ENCODE results near the gene CROCC2. TPM values are rescaled to one million over a fixed set of nuclear protein-coding genes. Genes with fewer than 3 reads are reported as not detected.
A peak's percentile ranks its signal among the peaks of the same experiment; 100 is the strongest.

Gene CROCC2
- total and polyA plus RNA-seq, 2 donors from 2014 or later: 0.13 TPM; not detected in 1

DNA sequence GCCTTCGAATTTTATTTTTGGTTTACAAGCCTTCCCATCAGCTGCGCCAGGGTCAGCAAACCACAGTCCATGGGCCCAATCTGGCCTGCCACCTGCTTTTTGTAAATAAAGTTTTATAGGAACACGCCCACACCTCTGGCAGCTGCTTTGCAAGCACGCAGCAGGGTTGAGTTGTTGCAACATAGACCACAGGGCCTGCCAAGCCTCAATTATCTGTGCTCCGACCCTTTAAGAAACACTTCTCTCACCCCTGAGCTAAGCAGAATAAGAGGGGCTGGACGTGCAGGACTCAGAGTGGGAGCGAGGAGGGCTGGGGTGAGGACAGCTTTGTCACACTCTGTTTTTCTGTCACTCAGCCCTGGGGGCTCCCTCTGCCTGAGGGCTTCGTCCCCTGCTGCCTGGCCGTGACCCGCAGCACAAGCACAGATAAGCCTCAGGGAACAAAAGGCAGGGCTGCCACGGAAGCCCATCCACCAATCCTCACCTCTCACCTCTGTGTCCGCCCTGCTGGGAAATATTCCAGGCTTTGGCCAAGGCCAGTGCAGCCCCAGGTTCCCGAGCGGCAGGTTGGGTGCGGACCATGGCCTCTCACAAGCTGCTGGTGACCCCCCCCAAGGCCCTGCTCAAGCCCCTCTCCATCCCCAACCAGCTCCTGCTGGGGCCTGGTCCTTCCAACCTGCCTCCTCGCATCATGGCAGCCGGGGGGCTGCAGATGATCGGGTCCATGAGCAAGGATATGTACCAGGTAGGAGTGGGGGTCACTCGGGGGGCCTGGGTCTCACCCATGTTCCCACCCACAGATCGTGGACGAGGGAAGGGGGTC lies 37.6 kb upstream of the CROCC2 start, which contains the start of gene AGXT:
Gene AGXT (plus strand): TSS at position 539 of the 823 bp plus-strand sequence. CDS start 42 bp downstream, at position 581.
- TF ChIP-seq, protein P1, sequence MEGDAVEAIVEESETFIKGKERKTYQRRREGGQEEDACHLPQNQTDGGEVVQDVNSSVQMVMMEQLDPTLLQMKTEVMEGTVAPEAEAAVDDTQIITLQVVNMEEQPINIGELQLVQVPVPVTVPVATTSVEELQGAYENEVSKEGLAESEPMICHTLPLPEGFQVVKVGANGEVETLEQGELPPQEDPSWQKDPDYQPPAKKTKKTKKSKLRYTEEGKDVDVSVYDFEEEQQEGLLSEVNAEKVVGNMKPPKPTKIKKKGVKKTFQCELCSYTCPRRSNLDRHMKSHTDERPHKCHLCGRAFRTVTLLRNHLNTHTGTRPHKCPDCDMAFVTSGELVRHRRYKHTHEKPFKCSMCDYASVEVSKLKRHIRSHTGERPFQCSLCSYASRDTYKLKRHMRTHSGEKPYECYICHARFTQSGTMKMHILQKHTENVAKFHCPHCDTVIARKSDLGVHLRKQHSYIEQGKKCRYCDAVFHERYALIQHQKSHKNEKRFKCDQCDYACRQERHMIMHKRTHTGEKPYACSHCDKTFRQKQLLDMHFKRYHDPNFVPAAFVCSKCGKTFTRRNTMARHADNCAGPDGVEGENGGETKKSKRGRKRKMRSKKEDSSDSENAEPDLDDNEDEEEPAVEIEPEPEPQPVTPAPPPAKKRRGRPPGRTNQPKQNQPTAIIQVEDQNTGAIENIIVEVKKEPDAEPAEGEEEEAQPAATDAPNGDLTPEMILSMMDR (IDR thresholded peaks at IDR 0.05; ENCODE audit: borderline replicate concordance, extremely low read depth, insufficient read depth): no peak
- Histone ChIP-seq H3K9ac (ENCODE audit: low read length in 3 of 3) (no peak within 1 kb of the TSS), H3K4me1 (ENCODE audit: control insufficient read depth in 2 of 3, insufficient read depth in 2 of 3, low read depth in 1 of 3, low read length in 3 of 3) (no peaks in the 10 kb centered on the region), H3K36me3 (ENCODE audit: control insufficient read depth in 2 of 3, insufficient read depth in 3 of 3, low read length in 3 of 3) (no peaks in the 10 kb centered on the region), H3K27me3 (ENCODE audit: control insufficient read depth, insufficient read depth, low read length) (no peaks in the 10 kb centered on the region), H3K27ac (ENCODE audit: low read depth in 2 of 2, low read length in 2 of 2) (no peak within 1 kb of the TSS), H3K9me3 (ENCODE audit: control insufficient read depth in 2 of 3, insufficient read depth in 1 of 3, low read length in 3 of 3) (no peaks in the 10 kb centered on the region), H3K4me3 (ENCODE audit: low read length in 3 of 3) (peak within 1 kb of the TSS in 1 of 3 donors; percentile 25)
- DNase-seq (no peak), FAIRE-seq (no peak)
- intact Hi-C loops (cut with DNase I): no loop called here

DNA sequence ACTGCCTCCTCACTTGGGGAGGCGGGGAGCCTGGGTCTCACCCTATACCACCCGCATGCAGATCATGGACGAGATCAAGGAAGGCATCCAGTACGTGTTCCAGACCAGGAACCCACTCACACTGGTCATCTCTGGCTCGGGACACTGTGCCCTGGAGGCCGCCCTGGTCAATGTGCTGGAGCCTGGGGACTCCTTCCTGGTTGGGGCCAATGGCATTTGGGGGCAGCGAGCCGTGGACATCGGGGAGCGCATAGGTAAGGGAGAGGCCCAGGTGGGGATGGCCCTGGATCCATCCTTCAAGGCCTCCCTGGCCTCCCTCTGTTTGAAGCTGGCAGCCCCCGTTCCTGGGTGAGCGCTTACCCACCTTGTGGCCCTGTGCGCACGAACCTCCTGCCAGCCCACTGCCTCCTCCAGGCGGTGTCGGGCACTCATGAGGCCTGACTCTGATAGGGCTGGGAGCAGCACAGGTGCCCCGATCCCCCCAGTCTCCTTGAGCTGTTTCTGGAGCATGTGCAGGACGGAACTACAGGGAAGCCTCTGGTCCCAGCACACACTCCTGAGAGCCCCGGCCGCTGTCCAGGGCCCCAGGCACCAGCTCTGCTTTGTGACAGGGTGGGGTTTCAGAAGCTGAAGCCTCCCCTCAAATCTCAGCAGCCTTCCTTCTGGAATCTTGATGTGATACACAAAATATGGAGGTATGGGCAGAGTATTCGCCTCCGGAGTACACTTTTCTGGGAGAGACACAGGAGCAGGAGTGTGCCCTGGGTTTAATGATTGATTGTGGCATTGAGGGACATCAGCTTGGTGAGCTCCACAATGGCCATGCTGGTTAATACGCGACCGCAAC lies 36.8 kb upstream of the CROCC2 start:
- TF ChIP-seq, protein P1 (IDR thresholded peaks at IDR 0.05; ENCODE audit: borderline replicate concordance, extremely low read depth, insufficient read depth): no peak
- Histone ChIP-seq H3K9ac (ENCODE audit: low read length in 3 of 3) (no peak overlapping the region), H3K27ac (ENCODE audit: low read depth in 2 of 2, low read length in 2 of 2) (no peak overlapping the region), H3K36me3 (ENCODE audit: control insufficient read depth in 2 of 3, insufficient read depth in 3 of 3, low read length in 3 of 3) (no peaks in the 10 kb centered on the region), H3K9me3 (ENCODE audit: control insufficient read depth in 2 of 3, insufficient read depth in 1 of 3, low read length in 3 of 3) (no peaks in the 10 kb centered on the region), H3K27me3 (ENCODE audit: control insufficient read depth, insufficient read depth, low read length) (no peaks in the 10 kb centered on the region), H3K4me3 (ENCODE audit: low read length in 3 of 3) (peak overlapping the region in 1 of 3 donors; percentile 25), H3K4me1 (ENCODE audit: control insufficient read depth in 2 of 3, insufficient read depth in 2 of 3, low read depth in 1 of 3, low read length in 3 of 3) (no peaks in the 10 kb centered on the region)
- intact Hi-C loops (cut with DNase I): no loop called here
- DNase-seq (no peak), FAIRE-seq (no peak)

DNA sequence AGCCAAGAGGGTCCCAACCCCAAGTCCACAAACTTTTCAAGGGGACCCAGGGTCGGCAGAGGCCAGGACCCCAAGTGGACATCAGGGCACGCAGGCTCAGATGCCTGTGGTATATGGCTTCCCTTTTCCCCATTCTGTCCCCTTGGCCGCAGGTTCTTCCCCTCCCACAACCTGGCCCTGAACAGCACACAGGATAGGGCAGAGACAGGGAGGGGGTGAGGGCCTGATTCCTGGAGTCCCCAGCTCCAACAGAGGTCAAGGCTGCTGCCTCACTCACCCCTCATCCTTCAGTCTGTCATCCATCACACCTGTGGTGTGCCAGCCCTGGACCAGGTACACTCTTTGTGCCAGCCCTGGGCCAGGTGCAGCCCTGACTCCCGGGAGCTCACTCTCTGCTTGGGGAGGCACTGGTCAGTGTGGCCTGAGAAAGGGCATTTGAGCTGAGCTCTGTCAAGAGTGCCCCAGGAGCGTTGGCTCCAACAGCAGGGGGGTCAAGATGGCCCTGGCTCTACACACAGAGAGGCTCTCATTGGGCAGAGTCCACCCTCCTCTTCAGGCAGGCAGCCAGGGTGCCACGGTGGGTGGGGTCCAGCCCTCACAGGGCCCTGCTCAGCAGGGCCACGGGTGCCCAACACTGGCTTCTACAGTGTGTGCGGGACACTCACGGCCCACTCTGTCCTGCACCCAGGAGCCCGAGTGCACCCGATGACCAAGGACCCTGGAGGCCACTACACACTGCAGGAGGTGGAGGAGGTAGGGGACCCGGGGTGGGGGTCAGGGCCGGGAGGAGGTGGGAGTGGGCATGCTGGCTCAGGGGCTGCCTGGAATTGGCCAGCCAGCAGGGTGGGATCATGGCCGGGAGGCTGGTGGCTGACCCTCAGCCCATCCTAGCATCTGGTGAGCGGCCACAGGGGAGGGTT lies 35.9 kb upstream of the CROCC2 start:
- H3K27me3 ChIP-seq (ENCODE audit: control insufficient read depth, insufficient read depth, low read length): no peaks in the 10 kb centered on the region
- H3K27ac ChIP-seq (ENCODE audit: low read depth in 2 of 2, low read length in 2 of 2): no peak overlapping the region
- H3K36me3 ChIP-seq (ENCODE audit: control insufficient read depth in 2 of 3, insufficient read depth in 3 of 3, low read length in 3 of 3): no peaks in the 10 kb centered on the region
- H3K4me3 ChIP-seq (ENCODE audit: low read length in 3 of 3): peak overlapping the region in 1 of 3 donors; percentile 25
- H3K9ac ChIP-seq (ENCODE audit: low read length in 3 of 3): no peak overlapping the region
- DNase-seq: peak in 1 of 5 donors; percentile 69
- no peaks in the 10 kb centered on the region for H3K4me1 ChIP-seq (ENCODE audit: control insufficient read depth in 2 of 3, insufficient read depth in 2 of 3, low read depth in 1 of 3, low read length in 3 of 3)
- intact Hi-C loops (cut with DNase I): no loop called here
- TF ChIP-seq, protein P1 (IDR thresholded peaks at IDR 0.05; ENCODE audit: borderline replicate concordance, extremely low read depth, insufficient read depth): no peak
- no peak for FAIRE-seq
- no peaks in the 10 kb centered on the region for H3K9me3 ChIP-seq (ENCODE audit: control insufficient read depth in 2 of 3, insufficient read depth in 1 of 3, low read length in 3 of 3)
